Stimulated activated CD8-positive, alpha-beta memory T cell treated with anti-CD3 and anti-CD28 coated beads, Interleukin-4, amount 100 ng/mL, for 4 hours (primary cell): ENCODE data around the gene DDIT4.
"Not testable (repeated sequence)": the region's sequence is repeated elsewhere in the genome, so short reads cannot be mapped to it uniquely, and the experiment has no call there.

Source experiments
- DNase-seq, 2 donors: peaks; one replicate each; pipeline ENCODE4 v3.0.0-alpha.2; 2020; ENCODE audit warnings: low read depth in 2 of 2, low spot score in 1 of 2

The DDIT4 gene

GRCh38 chr10:72273410-72274212 is at the start of gene DDIT4:
Gene DDIT4, plus strand, starts transcription at chr10:72273924. Its CDS starts 293 bp downstream, at chr10:72274217.
- peak; percentile 90 to 96 for DNase-seq

GRCh38 chr10:72224191-72224590 is 49.5 kb upstream of the DDIT4 start:
- not testable (repeated sequence) for DNase-seq

- no peak for DNase-seq
These were observed 47.2 kb upstream of the DDIT4 start for GRCh38 chr10:72226418-72227027.

- DNase-seq = no peak
These were observed 45.9 kb upstream of the DDIT4 start for GRCh38 chr10:72227826-72228225.

GRCh38 chr10:72228318-72228751 is 45.4 kb upstream of the DDIT4 start:
- no peak for DNase-seq

- no peak for DNase-seq
These were observed 44.2 kb upstream of the DDIT4 start for GRCh38 chr10:72229261-72230251.

GRCh38 chr10:72233621-72234020 is 40.1 kb upstream of the DDIT4 start:
- no peak for DNase-seq

- no peak for DNase-seq
These were observed 39.1 kb upstream of the DDIT4 start for GRCh38 chr10:72234560-72235095.

- no peak for DNase-seq
These were observed 38.0 kb upstream of the DDIT4 start for GRCh38 chr10:72235544-72236279.

GRCh38 chr10:72238392-72239175 is 35.1 kb upstream of the DDIT4 start:
- no peak for DNase-seq

- DNase-seq = no peak
These were observed 34.3 kb upstream of the DDIT4 start for GRCh38 chr10:72239409-72239808.

GRCh38 chr10:72240371-72240770 is 33.4 kb upstream of the DDIT4 start:
- DNase-seq = no peak

GRCh38 chr10:72241691-72242252 is 32.0 kb upstream of the DDIT4 start:
- no peak for DNase-seq

- DNase-seq = no peak
These were observed 31.0 kb upstream of the DDIT4 start for GRCh38 chr10:72242675-72243074.

- DNase-seq = no peak
These were observed 29.8 kb upstream of the DDIT4 start for GRCh38 chr10:72243822-72244437.

GRCh38 chr10:72244573-72245038 is 29.1 kb upstream of the DDIT4 start:
- no peak for DNase-seq

- DNase-seq = no peak
These were observed 27.7 kb upstream of the DDIT4 start for GRCh38 chr10:72245949-72246525.

- DNase-seq = peak; percentile 31 to 39
These were observed 25.1 kb upstream of the DDIT4 start for GRCh38 chr10:72248468-72249151.
